Lung (tissue), 12 donors: ENCODE results near the gene SACM1L. TPM values are rescaled to one million over a fixed set of nuclear protein-coding genes. Genes with fewer than 3 reads are reported as not detected.

Experiments
- ATAC-seq: fragments of 200-7000 bp; cut with Tn5 transposase; one replicate; pipeline ENCODE4 v1.9.1; 2020; ENCODE audit warnings: moderate number of reproducible peaks; ENCODE audit not compliant: insufficient read depth, low FRiP score
- DNase-seq, 3 donors: peaks; one replicate each; pipeline ENCODE4 v3.0.0-alpha.2; 2013 to 2017
- H3K27ac ChIP-seq, 2 donors: one replicate each; pipeline ENCODE4 v1.5.1; 2013; ENCODE audit warnings: mild to moderate bottlenecking in 2 of 2, moderate library complexity in 2 of 2, control low read depth in 1 of 2, inconsistent platforms in 1 of 2, low read depth in 1 of 2, low read length in 1 of 2
- H3K27me3 ChIP-seq, 3 donors: one replicate each; pipeline ENCODE4 v1.5.1; 2013; ENCODE audit warnings: low read length in 2 of 3; ENCODE audit not compliant: control insufficient read depth in 3 of 3, insufficient read depth in 3 of 3
- H3K36me3 ChIP-seq, 4 donors: one replicate each; pipeline ENCODE4 v1.5.1; 2013; ENCODE audit warnings: low read length in 4 of 4, mild to moderate bottlenecking in 1 of 4, moderate library complexity in 1 of 4; ENCODE audit not compliant: control insufficient read depth in 4 of 4, insufficient read depth in 4 of 4
- H3K4me1 ChIP-seq, 5 donors: one replicate each; pipeline ENCODE4 v1.5.1; 2013; ENCODE audit warnings: low read length in 5 of 5, mild to moderate bottlenecking in 2 of 5, moderate library complexity in 1 of 5; ENCODE audit not compliant: control insufficient read depth in 5 of 5, insufficient read depth in 5 of 5
- H3K4me3 ChIP-seq: one replicate; pipeline ENCODE4 v1.5.1; 2013; ENCODE audit warnings: mild to moderate bottlenecking, control low read depth, moderate library complexity
- H3K9ac ChIP-seq, 2 donors: one replicate each; pipeline ENCODE4 v1.5.1; 2013; ENCODE audit warnings: low read length in 2 of 2, control low read depth in 1 of 2; ENCODE audit not compliant: insufficient read depth in 1 of 2
- H3K9me3 ChIP-seq, 4 donors: one replicate each; pipeline ENCODE4 v1.5.1; 2013; ENCODE audit warnings: low read length in 3 of 4, mild to moderate bottlenecking in 1 of 4, moderate library complexity in 1 of 4; ENCODE audit not compliant: control insufficient read depth in 4 of 4, insufficient read depth in 3 of 4
- WGBS, 2 donors: extraction: QIAGEN DNeasy Blood & Tissue Kit; methylation state at CpG; one replicate each; pipeline ENCODE4 v1.1.7; 2013; 5-methylcytosine and 5-hydroxymethylcytosine counted together
- polyA plus RNA-seq, 2 donors: library from polyadenylated mRNA; stranded (reverse); fragments of 200-250 nt; gene quantifications; one replicate each; pipeline ENCODE4 v1.2.1, GENCODE V29; 2013
- total RNA-seq, 2 donors: library from RNA; depleted of rRNA in 1 of 2; stranded (reverse); fragments of >200 nt in 1 of 2; gene quantifications; one replicate each; pipeline ENCODE4 v1.2.1, GENCODE V29; 2014 to 2021
- TF ChIP-seq, protein P1 (sequence below): IDR thresholded peaks from 2 replicates; pipeline ENCODE4 v1.5.1; 2012; ENCODE audit warnings: mild to moderate bottlenecking; ENCODE audit errors: control extremely low read depth, extremely low read depth
- donor health status: control.
- donor health status: control.
- donor health status: Bipolar disorder and iron deficiency.
- donor health status: healthy.
- donor health status: DM: yes; HTN: yes; CAD: no.

Gene SACM1L
- total and polyA plus RNA-seq, 4 donors, result 23.3 to 117 (median 43.8) TPM

DNA sequence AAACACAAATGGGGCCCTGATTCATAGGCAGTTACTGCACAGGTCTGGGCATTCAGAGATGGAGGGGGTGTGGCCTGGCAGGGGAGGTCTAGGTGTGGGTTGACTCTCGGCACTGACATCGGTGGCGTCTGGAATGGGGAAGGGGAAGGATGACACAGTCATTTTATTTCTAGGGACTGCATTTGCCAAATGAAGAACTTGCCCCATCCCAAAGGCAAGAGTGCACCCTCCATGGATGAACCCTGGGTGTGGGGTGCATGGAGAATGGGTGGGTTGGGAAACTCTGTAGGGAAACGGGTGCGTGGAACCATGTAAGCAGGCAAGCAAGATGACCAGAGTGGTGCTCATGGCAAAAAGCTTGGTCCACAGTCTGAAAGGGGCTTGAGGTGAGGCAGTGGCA is 82.6 kb downstream of the SACM1L start:
- Histone ChIP-seq H3K9me3 (peaks cover 0 to 2% (median 0%) of the 10 kb centered on the region in 4 donors), H3K27ac (no peak overlapping the region), H3K36me3 (no peaks in the 10 kb centered on the region), H3K4me1 (peaks cover 0 to 16% (median 4%) of the 10 kb centered on the region in 5 donors), H3K9ac (no peak overlapping the region), H3K27me3 (no peaks in the 10 kb centered on the region), H3K4me3 (no peak overlapping the region)
- no peak for ATAC-seq
- TF ChIP-seq, protein P1, sequence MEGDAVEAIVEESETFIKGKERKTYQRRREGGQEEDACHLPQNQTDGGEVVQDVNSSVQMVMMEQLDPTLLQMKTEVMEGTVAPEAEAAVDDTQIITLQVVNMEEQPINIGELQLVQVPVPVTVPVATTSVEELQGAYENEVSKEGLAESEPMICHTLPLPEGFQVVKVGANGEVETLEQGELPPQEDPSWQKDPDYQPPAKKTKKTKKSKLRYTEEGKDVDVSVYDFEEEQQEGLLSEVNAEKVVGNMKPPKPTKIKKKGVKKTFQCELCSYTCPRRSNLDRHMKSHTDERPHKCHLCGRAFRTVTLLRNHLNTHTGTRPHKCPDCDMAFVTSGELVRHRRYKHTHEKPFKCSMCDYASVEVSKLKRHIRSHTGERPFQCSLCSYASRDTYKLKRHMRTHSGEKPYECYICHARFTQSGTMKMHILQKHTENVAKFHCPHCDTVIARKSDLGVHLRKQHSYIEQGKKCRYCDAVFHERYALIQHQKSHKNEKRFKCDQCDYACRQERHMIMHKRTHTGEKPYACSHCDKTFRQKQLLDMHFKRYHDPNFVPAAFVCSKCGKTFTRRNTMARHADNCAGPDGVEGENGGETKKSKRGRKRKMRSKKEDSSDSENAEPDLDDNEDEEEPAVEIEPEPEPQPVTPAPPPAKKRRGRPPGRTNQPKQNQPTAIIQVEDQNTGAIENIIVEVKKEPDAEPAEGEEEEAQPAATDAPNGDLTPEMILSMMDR, result no peak
- DNase-seq, result no peak
- 72 to 80% methylated on average over 5 of the region's 5 CpGs for WGBS, 2 donors

GRCh38 chr3:45772341-45773035 is 83.3 kb downstream of the SACM1L start:
- no peak overlapping the region for H3K9ac ChIP-seq
- H3K36me3 ChIP-seq, result no peaks in the 10 kb centered on the region
- DNase-seq (no peak), ATAC-seq (no peak)
- no peak overlapping the region for H3K4me3 ChIP-seq
- peaks cover 0 to 20% (median 4%) of the 10 kb centered on the region in 5 donors for H3K4me1 ChIP-seq
- H3K9me3 ChIP-seq, result no peaks in the 10 kb centered on the region
- H3K27ac ChIP-seq, result no peak overlapping the region
- no peaks in the 10 kb centered on the region for H3K27me3 ChIP-seq
- TF ChIP-seq, protein P1, result no peak
- WGBS, 2 donors, result 88 to 89% methylated on average over 16 of the region's 16 CpGs

- DNase-seq, result no peak
- TF ChIP-seq, protein P1, result no peak
These were observed 83.9 kb downstream of the SACM1L start for GRCh38 chr3:45773072-45773471.

More at GRCh38 chr3:45773072-45773471, 83.9 kb downstream of the SACM1L start:
- ATAC-seq, result no peak
- Histone ChIP-seq H3K36me3 (no peaks in the 10 kb centered on the region), H3K27ac (no peak overlapping the region), H3K27me3 (no peaks in the 10 kb centered on the region), H3K9ac (no peak overlapping the region), H3K4me1 (peaks cover 0 to 20% (median 4%) of the 10 kb centered on the region in 5 donors), H3K9me3 (no peaks in the 10 kb centered on the region), H3K4me3 (no peak overlapping the region)
- 83 to 87% methylated on average over 5 of the region's 5 CpGs for whole genome bisulfite sequencing, 2 donors
